AG20443 (cell line): ENCODE data around the gene IDH3G.
A peak's percentile ranks its signal among the peaks of the same experiment; 100 is the strongest.

Source experiments
- DNase-seq: peaks from one replicate; pipeline ENCODE4 v3.0.0; 2012; ENCODE audit warnings: low spot score, mixed read lengths

Gene IDH3G

DNA sequence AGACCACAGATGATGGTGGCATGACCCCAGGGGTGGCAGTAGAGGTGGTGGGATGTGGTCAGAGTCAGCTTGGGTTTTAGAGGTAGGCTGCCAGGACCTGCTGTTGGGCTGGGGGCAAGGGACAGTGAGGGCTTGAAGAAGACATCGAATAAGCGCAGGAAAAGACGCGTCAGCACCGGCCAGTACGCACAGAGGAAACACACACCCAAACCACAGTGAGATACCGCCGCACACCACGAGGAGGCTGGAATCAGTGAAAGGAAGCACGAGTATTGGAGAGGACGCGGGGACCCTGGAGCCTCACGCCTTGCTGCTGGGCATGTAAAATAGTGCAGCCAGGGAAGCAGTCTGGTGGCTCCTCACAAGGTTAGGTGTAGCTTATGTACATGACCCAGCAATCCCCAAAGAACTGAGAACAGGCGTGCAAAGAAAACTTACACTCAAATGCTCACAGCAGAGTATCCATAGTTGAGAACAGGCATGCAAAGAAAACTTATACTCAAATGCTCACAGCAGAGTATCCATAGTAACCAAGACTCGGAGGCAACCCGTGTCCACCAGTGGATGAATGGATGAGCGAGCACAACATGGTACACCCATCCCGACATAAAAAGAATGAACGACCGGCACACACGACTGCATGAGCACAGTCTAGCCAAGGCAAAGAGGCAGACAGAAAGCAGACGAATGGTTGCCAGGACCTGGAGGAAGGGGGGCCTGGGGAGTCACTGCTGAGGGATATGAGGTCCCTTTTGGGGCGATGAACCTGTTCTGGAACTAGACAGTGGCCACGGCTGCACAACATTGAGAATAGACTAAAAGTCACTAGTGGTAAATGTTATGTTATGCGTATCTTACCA is 22.9 kb upstream of the IDH3G start:
- no peak for DNase-seq

DNA sequence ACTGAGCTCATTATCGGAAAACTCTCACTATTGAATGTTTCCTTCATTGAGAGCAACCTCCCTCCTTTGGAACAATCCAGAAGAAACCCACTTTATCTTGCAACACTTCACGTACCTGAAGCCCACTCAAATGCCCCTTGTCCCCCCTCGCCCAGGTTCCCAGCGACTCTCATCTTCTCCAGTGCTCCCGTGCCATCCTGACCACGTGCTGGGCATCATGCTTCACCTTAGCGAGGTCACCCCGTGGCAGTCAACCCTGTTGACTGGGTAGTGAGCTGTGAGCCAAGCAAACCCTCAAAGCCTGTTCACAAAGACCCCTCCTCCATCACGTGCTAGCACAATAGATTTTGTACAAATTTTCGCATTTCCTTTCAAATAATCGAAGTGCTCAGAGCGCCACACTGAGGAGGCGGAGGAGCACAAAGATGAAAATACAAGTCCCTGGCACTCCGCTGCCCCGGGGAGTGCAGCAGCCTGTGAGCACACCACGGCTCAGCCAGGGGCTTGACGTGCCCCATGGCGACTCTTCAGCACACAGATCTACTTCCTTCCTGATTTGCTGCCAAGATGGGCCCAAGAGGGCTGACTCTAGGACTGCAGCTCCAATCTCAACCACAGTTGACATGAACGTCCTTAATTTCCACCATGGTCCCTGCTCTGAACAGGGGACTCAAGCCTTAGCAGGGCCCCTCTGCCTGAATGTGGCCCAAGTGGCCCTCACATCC is 20.6 kb upstream of the IDH3G start:
- no peak for DNase-seq

DNA sequence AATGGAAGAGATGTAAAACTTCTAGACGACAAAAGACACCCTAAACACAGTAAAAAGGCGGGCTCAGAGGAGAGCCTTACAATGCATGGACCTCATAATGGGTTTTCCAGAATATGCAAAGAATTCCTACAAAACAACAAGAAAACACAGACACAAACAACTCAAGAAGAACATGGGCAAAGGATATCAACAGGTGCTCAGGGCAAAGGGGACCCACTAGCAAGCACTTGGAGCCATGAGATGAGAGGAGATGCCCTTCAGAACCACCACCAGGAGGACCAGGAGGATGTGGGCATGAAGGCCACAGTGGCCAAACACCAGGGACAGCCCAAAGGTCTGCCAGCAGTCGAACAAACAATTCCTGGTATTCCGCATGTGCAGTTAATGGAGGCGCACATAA is 19.0 kb upstream of the IDH3G start:
- no peak for DNase-seq

DNA sequence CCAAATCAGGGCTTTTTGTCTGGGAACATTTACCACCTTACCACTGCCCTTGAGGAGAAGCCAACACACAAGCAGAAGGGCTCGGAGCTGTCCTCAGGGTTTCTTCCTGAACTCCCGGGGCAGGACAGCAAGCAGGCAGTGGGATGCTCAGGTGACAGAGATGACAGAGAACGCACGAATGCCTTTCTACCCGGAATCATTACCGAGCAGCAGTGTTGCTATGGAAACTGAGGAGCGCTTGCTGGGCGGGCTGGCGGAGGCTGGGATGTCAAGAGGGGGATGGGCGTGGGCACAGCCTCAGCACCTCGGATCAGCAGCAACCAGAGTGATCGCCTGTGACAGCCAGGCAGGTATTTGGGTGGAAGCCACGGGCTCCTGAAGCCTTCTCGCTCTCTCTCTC is 18.0 kb upstream of the IDH3G start:
- DNase-seq: no peak

DNA sequence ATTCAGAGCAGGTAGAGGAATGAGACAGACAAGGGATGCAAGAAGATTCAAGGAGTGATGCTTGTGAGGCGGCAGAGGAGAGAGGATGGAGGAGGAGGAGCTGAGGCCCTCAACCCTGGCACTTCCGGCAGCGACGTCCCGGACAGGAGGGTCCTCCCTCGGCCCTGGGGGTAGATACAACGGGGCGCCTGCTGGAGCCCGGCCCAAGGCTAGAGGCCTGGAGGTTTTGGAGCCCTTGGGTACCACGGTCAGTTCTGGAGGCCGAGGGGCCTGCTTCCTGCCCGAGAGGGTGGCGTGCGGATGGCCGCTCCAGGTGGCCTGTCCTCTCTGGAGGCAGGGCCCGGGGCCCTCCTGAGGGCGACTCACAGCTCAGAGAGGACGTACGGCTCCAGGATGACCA is 13.8 kb upstream of the IDH3G start:
- DNase-seq: no peak

DNA sequence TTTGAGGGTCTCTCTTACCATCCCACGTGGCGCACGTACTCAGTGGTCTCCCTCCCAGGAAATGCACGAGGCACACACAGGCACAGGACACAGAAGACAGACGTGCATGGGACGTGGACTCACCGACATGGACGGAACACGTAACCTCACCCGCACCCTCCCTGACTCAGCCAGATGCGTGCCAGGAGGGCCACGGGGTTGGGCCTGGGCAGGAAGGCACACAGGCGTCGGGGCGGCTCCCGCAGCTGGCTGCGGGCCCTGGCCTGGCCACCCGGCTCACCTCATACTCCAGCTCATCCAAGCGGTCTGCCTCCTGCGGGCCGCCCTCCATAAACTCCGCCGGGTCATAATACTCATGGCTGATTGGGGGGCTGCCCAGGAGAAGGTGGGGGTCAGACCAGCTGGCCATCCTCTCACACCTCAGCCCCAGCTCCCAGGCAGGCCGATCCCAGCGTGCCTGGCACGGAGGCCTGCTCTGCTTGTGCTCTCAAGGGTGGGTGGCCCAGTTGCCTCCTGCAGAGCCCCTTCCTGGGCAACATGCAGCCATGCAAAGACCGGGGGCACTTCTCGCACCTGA is 12.9 kb upstream of the IDH3G start:
- no peak for DNase-seq

DNA sequence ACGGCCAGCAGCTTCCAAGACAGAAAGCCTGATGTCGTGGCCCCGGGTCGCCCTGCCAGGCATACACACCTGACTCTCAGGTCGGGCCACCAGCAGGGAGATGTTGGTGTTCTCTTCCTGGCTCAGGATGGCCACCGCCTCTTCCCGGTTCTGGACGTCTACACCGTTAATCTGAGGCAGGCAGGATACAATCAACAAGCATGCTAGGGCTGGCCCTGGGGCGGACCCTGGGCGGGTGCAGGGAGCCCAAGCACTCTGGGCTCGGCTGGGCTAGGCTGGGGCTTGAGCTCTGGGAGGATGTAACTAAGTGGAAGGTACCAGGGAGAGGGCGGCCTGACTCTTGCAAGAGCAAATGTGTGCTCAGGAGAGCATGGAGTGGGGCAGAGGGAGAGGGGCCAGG is 11.3 kb upstream of the IDH3G start:
- no peak for DNase-seq

DNA sequence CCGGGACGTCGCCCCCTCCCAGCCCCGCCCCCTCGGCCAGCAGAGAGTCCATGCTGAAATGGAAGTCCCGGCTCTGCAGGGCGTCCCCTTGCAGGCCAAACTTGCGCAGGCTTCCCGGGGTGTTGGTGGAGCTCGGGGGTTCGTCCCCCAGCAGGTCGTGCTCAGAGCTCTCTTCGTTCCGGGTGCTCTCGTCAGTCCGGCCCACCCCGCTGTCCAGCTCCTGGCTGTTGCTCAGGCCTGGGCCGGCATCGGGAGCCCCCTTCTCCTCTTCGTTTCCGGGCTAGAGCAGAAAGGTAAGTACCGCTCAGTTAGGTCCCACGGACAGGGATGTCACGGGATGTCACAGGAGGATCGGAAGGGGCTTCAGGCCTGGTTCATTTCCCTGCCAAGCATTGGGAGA is 10.4 kb upstream of the IDH3G start:
- DNase-seq: no peak

DNA sequence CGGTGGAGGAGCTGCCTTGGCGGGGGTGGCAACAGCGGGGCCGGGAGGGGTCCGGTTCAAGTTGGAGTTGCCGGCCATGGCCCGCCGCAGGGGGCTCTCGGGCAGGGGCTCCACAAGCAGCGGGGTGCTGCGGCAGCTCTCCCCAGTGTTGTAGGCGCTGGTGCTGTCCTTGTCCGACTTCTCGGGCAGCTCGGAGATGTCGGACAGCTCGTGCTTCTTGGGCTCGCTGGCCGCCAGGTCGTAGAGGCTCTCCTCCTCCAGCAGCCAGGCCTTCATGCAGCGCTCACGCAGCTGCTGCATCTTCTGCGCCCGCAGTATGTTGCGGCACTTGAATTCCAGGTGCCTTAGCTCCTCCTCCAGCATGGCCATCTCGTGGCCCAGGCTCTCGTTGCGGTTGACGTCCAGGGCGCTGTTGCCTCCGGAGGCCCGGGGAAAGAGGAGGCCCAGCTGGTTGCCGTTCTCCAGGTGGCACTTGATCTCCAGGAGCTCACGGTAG is 10.0 kb upstream of the IDH3G start:
- no peak for DNase-seq

DNA sequence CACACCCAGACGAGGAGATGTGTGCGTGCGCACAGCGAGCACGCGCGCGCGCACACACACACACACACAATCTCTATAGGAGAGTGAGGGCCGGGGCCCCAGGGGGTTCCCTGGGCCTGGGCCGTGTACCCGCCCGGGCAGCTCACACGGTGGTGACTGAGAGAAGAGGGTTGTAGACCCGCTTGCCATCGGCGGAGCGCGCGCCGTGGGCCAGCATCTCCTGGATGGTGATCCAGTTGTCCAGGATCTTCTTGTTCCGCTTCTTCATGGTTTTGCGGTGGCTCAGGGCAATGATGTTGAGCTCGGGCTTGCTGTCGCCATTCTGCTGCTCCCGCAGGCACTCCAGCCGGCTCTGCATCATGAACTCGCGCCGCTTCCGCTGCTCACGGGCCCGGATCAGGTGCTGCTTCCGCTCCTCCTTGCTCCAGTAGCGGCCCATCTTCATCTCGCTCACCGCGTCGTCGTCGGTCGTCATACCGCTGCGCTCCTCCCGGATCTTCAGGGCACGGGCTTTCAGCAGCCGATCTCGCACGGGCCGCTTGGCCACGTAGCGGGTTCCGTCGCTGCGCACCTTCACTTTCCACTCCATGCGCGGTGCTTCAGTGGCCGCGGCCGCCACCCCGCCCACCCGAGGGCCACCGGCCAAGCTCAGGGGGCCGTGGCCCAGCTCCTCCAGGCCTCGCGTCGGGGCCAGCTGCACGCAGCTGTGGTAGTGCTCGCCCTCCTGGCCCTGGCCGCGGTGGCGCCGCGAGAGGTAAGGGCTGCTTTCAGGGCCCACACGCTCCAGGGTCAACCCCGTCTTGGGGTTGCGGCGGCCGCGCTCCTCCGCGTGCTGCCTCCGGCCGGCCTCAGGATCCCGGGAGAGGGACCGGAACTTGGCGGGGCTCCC is 9.3 kb upstream of the IDH3G start:
- no peak for DNase-seq

DNA sequence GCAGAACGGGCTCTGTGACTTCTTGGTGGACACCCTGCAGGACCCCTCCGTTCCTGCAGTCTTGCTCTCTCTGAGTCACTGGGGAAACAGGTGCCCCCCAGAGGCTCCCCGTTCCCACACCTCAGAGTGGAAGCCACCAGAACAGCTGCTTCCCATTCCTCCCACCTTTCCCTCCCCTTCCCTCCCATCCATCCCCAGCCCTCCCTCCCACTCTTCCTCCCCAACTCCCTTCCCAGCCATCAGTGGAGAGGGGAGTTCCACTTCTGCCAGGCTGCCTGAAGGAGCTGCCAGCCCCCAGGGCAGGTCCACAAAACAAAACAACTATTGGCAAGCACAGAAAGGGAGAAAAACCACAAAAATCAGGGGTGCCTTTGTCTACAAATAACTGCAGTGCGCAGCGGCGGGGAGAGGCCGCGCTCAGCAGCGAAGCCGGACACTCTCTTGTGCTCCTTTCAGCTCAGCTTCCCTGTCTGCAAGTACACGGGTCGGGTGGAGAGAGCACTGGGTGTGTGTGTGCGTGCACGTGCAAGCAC is 8.4 kb upstream of the IDH3G start:
- DNase-seq: no peak

DNA sequence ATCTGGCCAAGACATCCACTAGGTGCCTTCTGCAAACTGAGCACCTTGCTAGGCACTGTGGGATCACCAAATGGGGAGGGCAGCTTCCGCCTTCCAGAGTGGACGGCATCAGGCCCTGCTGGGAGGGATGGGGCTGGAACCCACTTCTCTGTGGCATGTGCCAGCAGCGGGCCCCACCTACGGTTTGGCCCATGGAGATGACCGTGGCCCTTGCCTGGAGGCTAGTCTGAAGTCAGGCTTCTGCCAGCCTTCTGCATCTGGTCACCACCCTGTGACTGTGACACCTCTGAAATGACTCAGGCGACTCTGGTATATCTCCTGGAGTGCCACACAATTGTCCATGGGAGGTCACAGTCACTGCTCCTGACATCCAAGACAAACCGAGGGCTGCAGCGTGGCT is 7.5 kb upstream of the IDH3G start:
- DNase-seq: no peak

DNA sequence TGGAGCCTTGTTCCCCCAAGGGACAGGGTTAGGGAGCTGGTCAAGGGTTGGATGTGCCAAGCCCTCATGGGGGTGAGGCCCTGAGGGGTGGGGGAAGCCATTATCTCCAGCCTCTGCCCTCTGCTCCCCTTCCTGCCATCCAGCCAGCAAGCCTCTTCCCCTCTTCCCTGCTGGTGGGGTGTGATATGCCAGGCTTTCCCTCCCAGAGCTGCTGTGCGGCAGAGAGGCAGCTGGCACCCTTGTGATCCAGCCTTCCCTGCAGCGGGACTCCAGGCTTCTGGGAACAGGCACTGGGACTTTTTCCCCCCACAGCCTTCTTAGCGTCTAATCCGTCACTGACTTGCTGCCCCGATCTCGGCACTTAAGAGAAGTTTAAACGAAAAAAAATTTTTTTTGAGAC is 6.6 kb upstream of the IDH3G start:
- DNase-seq: no peak

DNA sequence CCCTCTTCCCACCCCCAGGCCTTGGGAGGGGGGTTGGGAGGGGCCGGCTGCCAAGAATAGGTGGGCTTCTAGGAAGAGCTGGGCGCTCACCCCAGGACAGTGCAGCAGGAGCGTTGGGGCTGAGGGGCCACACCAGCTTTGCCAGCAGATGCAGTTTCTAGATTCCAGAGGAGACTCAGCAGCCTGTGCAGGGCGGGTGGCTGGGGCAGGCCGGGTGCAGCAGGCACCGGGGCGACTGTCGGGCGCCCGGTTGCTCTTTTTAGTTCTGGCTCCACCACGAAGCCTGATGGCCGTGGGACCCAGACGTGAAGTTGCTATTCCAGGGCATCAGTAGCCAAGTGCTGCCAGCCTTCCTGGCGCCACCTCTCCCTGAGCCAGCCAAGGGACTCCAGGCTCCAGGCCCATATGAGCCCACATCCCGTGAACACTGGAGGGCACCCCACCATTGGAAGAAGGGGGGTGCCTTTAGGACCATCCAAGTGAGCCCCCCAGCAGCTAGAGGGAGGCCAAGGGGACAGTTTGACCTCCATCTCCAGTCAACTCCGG is 6.1 kb upstream of the IDH3G start:
- DNase-seq: no peak

DNA sequence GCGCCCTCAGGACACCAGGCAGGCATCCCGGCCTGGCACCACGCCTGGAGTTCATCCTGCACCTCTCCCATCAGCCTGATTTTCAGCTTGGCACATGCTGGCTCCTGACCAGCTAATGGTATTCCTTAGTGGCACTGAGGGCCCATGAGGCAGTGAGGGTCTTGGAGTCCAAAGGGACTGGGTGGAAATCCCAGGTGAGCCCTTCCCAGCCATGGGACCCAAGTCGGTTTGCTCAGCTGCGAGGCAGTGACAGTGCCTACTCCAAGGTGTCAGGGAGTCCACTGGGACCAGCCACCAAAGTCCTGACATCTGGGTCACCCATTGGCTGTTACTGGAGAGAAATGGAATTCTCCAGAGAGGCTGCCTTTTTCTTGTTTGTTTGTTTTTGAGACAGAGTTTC is 5.2 kb upstream of the IDH3G start:
- no peak for DNase-seq

DNA sequence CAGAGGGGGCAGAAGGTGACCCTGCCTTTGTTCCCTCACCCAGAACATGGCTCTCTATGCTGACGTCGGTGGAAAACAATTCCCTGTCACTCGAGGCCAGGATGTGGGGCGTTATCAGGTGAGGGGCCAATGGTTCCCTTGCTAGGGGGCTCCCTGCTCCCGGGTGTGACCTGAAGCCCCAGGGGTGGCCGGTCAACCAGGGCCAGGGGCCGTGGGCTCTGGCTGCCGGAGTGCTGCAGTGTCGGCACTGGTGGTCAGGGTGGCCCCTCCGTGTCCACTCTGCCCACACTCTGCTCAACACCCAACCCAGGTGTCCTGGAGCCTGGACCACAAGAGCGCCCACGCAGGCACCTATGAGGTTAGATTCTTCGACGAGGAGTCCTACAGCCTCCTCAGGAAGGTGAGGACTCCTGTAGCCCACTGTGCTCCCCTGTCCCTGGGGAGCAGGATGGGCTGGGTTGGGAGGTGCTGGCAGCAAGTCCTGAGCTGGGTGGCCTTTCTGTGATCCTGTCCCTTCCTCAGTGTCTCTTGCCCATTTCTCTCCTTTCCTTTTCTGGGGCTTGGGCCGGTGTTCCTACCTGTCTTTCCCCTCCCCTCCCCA is 3.3 kb upstream of the IDH3G start:
- DNase-seq: no peak

DNA sequence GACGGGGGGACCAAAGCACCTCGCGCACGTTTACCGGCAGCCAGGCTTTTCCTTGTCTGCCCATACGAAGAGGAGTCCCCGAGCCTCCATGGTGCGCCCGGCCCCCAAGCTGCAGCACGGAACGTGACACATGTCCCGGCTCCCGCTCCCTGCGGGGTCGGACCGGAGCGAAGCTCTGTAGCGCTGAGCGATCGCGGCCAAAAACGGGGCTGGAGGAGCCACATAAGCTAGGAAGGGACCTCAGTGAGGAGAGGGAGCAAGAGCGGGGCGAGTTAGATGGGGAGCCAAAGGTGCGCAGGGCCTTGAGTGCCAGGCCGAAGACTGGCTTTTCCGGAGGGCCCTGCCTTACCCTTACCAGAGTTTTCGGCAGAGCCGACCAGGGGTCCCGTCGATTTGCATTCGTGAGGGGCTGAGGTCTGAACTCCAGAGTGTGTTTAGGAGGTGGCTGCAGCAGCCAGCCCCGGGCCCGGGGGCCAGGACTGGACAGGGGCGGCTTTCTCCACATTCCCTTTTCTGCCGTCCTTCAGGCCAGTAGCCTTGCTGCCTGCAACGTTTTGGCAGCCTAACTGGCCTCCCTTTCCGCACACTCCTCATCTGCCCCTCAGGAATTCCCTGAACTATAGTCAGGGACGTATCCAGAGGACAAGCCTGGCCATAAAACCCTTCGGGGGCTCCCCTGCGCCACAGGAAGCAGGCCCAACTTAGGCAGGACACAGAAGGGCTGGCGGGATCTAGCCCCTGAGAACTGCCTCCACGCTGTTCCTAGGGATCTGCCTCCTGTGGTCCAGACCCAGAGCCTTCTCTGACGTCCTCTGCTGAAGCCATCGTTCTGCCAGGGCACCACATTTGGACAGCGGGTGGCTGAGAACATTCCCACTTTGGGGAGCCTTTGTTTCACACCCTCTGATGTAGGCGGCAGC is 982 bp upstream of the IDH3G start:
- DNase-seq: peak; percentile 24

DNA sequence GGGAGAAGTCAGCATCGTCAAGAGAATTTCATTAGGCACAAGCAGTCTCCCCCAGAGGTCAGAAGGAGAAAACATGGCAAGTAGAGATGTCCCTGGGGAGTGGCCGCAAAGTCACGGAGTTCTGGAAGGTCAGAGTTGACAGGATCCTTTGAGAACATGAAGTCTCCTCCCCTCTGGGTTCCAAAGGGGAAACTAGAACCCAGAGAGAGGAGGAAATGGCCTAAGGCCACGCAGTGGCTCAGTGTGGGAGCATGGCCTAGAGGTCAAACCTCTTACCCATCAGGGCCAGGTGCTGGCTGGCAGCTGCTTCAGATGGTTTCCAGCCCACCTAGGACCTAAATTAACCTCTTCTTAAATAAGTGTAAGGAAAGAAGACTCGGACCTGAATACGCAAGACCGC is 884 bp downstream of the IDH3G start:
- DNase-seq: no peak

DNA sequence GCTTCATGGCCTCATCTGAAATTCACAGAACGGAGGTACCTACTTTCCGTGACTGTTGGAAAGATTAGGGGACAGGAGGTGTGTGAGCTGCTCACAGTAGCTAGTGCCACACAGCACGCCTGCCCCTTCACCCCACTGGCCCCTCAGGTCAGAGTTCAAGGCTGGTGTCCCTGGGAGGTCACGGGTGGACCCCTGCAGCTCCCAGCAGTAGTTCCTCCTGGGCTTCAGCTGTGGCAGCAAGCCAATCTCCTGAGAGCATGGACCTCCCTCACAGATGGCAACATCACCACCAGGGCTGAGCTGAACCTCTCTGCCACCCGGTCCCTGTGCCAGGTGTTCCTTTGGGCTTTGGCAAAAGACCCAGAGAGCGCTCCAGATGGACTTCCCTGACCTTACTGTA is 1.8 kb downstream of the IDH3G start:
- no peak for DNase-seq
